DMS114 treated with DMSO at 0.1 percent for 48 hours (cell line): ENCODE measurements around the gene TTC29.

ENCODE experiments used
- DNase-seq: peaks from one replicate; lab custom pipeline; 2025; ENCODE audit not compliant: unreplicated experiment; lab: John Stamatoyannopoulos, UW

TTC29 gene

GRCh38 chr4:146945556-146946374 is at the start of gene TTC29:
TSS of gene TTC29 (minus strand) at chr4:146945864. CDS start at chr4:146939895, 5,969 bp downstream.
- DNase-seq = peak; percentile 43

DNA sequence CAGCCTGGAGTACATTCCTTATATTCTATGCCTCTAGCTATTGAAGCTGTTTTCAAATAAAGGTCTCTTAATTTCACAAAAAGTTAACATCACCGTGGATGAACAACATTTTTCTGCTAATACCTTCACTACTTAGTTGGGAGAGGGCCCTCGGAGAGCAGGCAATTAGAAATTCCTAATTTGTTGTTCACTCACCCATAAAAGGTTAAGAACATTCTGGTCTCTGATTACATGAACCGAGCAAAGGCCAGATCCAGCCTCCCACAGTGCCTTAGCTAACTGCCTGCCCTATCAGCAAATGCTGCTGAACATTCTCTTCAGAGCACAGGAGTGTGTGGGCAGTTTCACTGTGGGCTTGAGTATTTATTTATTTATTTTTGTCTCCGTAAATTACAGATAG is 36.0 kb upstream of the TTC29 start:
- DNase-seq = no peak

- DNase-seq = no peak
Observed at GRCh38 chr4:146978641-146979040, 33.0 kb upstream of the TTC29 start.

DNA sequence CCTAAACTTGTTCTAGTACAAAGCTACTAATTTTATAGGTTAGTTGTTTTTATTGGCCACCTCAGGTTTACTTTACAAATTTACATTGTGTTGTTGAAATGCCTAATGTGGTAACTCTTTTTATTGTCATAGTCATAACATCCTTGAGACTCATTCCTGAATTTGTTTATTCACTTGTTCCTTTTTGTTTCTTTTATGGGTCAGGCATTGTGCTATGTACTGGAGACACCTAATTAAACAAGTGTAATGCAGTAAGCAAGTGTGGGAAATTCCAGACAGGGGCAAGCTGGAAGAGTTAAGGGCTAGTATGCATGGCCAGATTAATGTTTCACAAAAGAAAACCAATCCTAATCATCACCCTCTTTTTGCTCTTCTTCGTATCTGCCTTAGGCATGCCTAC is 30.5 kb upstream of the TTC29 start:
- no peak for DNase-seq

GRCh38 chr4:146975527-146975926 is 29.9 kb upstream of the TTC29 start:
- DNase-seq = no peak

DNA sequence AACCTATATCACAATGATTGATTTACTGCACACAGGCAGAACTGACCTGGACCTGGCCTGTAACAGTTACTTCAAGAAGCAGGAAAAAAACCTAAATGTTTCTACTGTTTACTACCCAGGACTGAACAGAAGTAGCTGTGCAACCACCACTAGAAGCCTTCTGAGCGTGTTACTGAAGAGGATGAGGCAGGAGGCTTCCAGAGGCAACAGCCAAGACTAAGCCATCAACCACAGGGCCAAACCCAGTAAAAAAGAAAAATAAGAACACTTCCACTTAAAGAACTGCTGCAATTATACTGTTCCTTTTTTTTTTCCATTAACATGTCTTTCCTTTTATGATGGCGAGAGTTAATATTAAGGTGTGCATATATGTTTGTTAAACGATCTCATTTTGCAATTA is 29.4 kb upstream of the TTC29 start:
- no peak for DNase-seq

- no peak for DNase-seq
Observed at GRCh38 chr4:146972036-146972435, 26.4 kb upstream of the TTC29 start.

DNA sequence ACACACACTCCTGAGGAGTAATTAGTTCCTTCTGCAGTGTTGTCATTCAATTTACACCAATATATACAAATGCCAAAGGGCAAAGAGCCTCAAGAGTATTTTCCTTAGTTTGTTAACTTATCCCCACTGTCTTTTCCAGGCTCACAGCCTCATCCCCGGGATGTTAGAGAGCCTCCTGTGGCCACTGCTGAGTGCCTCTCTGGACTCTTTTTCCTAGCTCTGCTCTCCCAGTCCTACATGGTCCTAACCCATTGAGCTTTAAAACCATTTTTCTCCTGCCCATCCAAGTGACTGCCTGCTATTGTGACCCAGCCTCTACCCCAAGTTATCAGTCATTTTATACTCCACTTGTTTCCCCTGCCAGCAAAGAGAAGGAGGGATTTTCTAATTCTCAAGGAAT is 23.5 kb upstream of the TTC29 start:
- DNase-seq = no peak

GRCh38 chr4:146960634-146961033 is 15.0 kb upstream of the TTC29 start:
- DNase-seq = no peak

GRCh38 chr4:146959692-146960091 is 14.0 kb upstream of the TTC29 start:
- no peak for DNase-seq

DNA sequence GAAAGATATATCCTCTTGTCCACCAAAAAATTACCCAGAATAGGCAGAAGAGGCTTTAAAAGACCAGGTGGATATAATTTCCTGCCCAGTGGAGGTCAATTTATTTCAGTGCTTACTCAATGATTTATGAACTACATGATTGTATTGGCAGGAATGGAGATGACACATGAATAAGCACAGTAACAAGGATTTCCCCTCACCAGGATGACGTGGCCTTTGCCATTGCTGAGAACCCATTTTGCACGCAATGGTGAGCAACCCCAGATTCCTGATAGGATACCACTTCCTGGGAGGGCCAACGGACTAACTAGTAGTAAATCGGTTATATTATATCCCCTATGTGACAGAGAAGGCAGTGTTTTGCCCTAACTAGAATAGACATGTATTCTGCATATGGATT is 11.6 kb upstream of the TTC29 start:
- no peak for DNase-seq

- DNase-seq = no peak
Observed at GRCh38 chr4:146952896-146953295, 7.2 kb upstream of the TTC29 start.

- DNase-seq = no peak
Observed at GRCh38 chr4:146949559-146949958, 3.9 kb upstream of the TTC29 start.

GRCh38 chr4:146943691-146944375 is 1.8 kb downstream of the TTC29 start:
- DNase-seq = no peak

- no peak for DNase-seq
Observed at GRCh38 chr4:146932116-146932515, 13.5 kb downstream of the TTC29 start.

- no peak for DNase-seq
Observed at GRCh38 chr4:146930673-146931072, 15.0 kb downstream of the TTC29 start.

DNA sequence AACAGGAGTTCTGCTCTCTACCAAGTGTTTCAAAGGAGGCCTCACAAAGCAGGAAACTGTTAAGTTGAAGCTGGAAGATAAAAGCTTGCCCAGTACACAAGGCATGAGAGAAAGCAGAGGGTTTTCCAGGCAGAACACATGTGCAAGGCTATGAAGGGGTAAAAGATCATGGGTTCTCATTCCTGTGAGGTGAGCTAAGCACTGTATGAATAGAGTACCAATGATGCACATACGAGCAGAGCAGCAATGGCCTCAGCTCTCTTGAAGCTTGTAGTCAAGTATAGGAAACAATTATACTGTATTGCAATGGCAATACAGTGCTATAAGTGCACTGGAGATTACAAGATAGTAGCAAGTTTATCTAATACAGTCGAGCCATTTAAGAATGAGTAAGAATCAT is 18.0 kb downstream of the TTC29 start:
- DNase-seq = no peak

DNA sequence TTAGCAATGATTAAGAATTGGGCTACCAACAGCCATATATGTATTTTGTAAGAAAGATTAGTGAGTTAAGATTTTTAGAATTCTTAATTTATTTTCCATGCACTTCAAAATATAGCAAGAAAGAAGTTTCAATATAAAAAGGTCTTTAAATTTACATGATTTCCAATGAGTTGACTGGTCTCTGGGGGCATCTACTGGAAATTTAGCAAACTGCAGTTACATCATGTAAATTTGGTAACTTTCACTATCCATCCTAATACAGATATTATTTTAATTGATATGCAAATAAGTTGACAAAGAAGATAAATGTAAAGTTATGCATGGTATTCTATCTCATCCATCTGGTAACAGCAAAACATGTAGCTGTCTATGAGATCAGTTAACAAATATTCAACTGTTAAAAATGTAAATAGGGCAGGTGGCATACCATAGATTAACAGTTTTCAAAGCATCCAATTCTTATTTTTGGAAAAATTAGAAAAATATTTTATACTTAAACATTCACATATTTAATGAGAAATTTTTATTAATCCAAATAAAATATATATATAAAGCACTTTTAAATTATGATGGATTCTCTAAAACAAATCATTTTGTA is 29.1 kb downstream of the TTC29 start:
- DNase-seq = peak; percentile 12

GRCh38 chr4:146915132-146915531 is 30.5 kb downstream of the TTC29 start:
- no peak for DNase-seq

GRCh38 chr4:146900295-146900694 is 45.4 kb downstream of the TTC29 start:
- no peak for DNase-seq

DNA sequence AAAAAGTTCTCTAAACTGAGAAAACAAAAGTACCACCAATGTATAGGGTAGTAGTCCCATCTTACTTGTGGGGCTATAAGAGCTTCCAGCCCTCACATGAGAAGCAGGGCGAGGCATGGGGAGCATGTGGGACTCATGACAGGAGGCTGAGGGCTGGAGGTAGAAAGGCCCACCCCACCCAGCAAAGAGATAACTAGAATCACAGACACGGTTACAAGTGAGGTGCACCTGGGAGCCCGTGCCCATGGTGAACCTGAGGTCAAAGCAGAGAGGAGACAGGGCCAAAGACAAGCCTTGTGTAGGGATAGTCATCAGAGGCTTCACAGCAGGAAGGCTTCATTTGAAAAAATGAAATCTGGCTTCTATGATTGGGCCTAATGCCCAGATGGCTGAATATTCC is 55.4 kb downstream of the TTC29 start:
- DNase-seq = no peak

DNA sequence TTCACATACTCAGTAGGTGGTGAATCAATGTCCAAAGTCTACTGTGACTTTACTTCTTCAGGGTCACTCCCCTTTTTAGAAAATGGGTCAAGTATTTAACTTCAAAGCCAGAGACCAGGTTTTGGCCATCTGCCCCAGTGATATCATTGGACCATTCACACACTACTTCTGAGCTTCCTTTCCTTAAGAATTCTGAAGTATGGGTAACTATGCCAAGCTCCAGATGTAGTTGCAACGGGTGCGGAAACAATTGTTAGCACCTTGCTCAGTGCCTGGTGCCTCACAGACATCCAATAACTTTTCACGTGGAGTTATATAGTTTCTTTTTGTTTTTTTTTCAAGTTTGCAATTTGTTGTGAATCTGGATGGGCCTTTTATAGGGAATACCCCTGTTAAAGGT is 62.6 kb downstream of the TTC29 start:
- no peak for DNase-seq
